ENCODE data around the gene HMGXB4. TPM values are rescaled to one million over a fixed set of nuclear protein-coding genes. Genes with fewer than 3 reads are reported as not detected.

The HMGXB4 gene
- total and polyA plus RNA-seq, 3 donors from 2014 or later, result 26.5 to 63.4 (median 58.7) TPM

DNA sequence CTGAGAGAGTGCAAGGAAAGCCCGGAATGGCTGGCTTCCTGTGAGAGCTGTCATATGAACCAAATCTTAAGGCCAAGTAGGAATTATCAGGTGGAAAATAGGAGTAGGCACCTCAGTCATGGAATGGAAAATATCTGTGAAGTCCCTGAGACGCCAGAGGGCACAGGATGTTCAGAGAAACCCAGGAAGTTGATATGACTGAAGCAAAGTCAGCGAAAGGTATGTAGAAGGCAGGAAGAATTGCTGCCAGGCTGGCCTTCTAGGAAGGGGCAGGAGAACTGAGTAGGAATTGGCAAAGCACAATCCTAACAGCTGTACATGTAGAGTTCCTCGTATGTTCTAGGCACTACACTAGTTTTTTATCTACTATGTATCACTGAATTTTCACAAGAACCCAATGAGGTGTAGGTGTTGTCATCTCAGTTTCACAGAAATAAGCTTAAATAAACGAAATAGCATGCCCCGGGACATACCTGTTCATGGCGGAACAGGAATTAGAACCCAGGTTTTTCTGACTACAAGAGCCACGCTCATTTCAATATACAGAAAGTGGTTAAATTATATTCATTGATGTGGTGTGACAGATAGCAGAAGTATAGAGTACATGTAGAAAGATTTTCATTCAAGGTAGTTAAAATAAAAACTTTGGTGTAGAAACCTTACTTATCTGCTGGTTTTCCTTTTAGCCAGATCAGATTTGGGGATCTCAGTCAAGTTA, 17.0 kb downstream of the HMGXB4 start:
- Histone ChIP-seq H3K27ac (no peak overlapping the region), H3K36me3 (ENCODE audit: low read depth, missing control alignments) (no peaks in the 10 kb centered on the region), H3K4me3 (no peak overlapping the region), H3K4me1 (no peaks in the 10 kb centered on the region), H3K9me3 (no peaks in the 10 kb centered on the region), H3K27me3 (no peaks in the 10 kb centered on the region)
- WGBS, 2 donors, result 91 to 95% methylated on average over 8 of the region's 8 CpGs
- intact Hi-C loops (cut with DNase I; ENCODE audit: low total_unique reads), result no loop called here
- DNase-seq, result no peak
- TF ChIP-seq CTCF (IDR thresholded peaks at IDR 0.05) (no peak), POLR2A (IDR thresholded peaks at IDR 0.05) (no peak)

DNA sequence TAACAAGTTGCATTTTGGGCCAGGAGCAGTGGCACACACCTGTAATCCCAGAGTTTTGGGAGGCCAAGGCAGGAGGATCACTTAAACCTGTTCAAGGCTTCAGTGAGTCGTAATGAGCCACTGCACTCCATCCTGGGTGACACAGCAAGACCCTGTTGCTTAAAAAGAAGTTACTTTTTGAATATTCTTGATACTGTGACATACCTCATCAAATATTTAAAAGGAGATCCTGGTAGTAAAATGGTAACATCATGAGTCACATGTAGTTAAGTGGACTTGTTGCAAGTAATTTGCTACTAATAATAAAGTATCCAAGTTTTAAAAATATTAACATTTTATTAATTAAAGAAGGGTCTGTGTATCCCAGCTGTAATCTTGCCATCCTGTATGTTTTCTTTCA, 18.3 kb downstream of the HMGXB4 start:
- no peaks in the 10 kb centered on the region for H3K36me3 ChIP-seq (ENCODE audit: low read depth, missing control alignments)
- H3K4me1 ChIP-seq, result no peaks in the 10 kb centered on the region
- no peak for DNase-seq
- TF ChIP-seq POLR2A (IDR thresholded peaks at IDR 0.05), result no peak
- no peak for TF ChIP-seq CTCF (IDR thresholded peaks at IDR 0.05)
- no peak overlapping the region for H3K27ac ChIP-seq
- no peak overlapping the region for H3K4me3 ChIP-seq
- intact Hi-C loops (cut with DNase I; ENCODE audit: low total_unique reads), result no loop called here
- H3K9me3 ChIP-seq, result no peaks in the 10 kb centered on the region
- H3K27me3 ChIP-seq, result no peaks in the 10 kb centered on the region
- 53 to 78% methylated on average over 1 of the region's 1 CpG for WGBS, 2 donors

- H3K36me3 ChIP-seq (ENCODE audit: low read depth, missing control alignments), result no peaks in the 10 kb centered on the region
- no peak for DNase-seq
- no peaks in the 10 kb centered on the region for H3K27me3 ChIP-seq
- 76 to 77% methylated on average over 4 of the region's 4 CpGs for WGBS, 2 donors
- H3K9me3 ChIP-seq, result no peaks in the 10 kb centered on the region
- H3K27ac ChIP-seq, result no peak overlapping the region
- H3K4me3 ChIP-seq, result no peak overlapping the region
- TF ChIP-seq CTCF (IDR thresholded peaks at IDR 0.05) (no peak), POLR2A (IDR thresholded peaks at IDR 0.05) (no peak)
- intact Hi-C loops (cut with DNase I; ENCODE audit: low total_unique reads), result no loop called here
- H3K4me1 ChIP-seq, result no peaks in the 10 kb centered on the region
Measured at GRCh38 chr22:35276019-35276418, 18.7 kb downstream of the HMGXB4 start.

- Histone ChIP-seq H3K4me1 (no peaks in the 10 kb centered on the region), H3K9me3 (no peaks in the 10 kb centered on the region), H3K27ac (no peak overlapping the region), H3K4me3 (no peak overlapping the region), H3K27me3 (no peaks in the 10 kb centered on the region), H3K36me3 (ENCODE audit: low read depth, missing control alignments) (no peaks in the 10 kb centered on the region)
- 97 to 100% methylated on average over 1 of the region's 1 CpG for WGBS, 2 donors
- no peak for TF ChIP-seq POLR2A (IDR thresholded peaks at IDR 0.05)
- no peak for TF ChIP-seq CTCF (IDR thresholded peaks at IDR 0.05)
- no peak for DNase-seq
- intact Hi-C loops (cut with DNase I; ENCODE audit: low total_unique reads), result no loop called here
Measured at GRCh38 chr22:35288116-35288515, 30.8 kb downstream of the HMGXB4 start.

GRCh38 chr22:35292786-35293185, 35.5 kb downstream of the HMGXB4 start:
- intact Hi-C loops (cut with DNase I; ENCODE audit: low total_unique reads), result no loop called here
- no peak for DNase-seq
- H3K36me3 ChIP-seq (ENCODE audit: low read depth, missing control alignments), result no peaks in the 10 kb centered on the region
- no peaks in the 10 kb centered on the region for H3K9me3 ChIP-seq
- no peaks in the 10 kb centered on the region for H3K27me3 ChIP-seq
- TF ChIP-seq CTCF (IDR thresholded peaks at IDR 0.05) (no peak), POLR2A (IDR thresholded peaks at IDR 0.05) (no peak)
- H3K4me1 ChIP-seq, result no peaks in the 10 kb centered on the region
- no peak overlapping the region for H3K4me3 ChIP-seq
- WGBS, 2 donors, result 91 to 98% methylated on average over 3 of the region's 3 CpGs
- no peak overlapping the region for H3K27ac ChIP-seq

Measured in testis (tissue), 3 donors.